GM12875 (cell line): ENCODE data around the gene NDRG4.

ENCODE experiments used
- H3K4me3 ChIP-seq: one replicate; pipeline ENCODE4 v1.5.1; 2011; ENCODE audit warnings: low read depth, low read length, control low read depth
- CTCF ChIP-seq: IDR thresholded peaks from 2 replicates; pipeline ENCODE4 v1.5.1; 2011; ENCODE audit warnings: low read depth, mild to moderate bottlenecking, control low read depth, inconsistent platforms, low read length, moderate library complexity, borderline replicate concordance; ENCODE audit not compliant: insufficient read depth

NDRG4 gene

GRCh38 chr16:58466396-58466795, 33.5 kb upstream of the NDRG4 start:
- no peak overlapping the region for H3K4me3 ChIP-seq
- TF ChIP-seq CTCF: no peak

GRCh38 chr16:58467905-58468304, 32.0 kb upstream of the NDRG4 start:
- H3K4me3 ChIP-seq: no peak overlapping the region
- no peak for TF ChIP-seq CTCF

- H3K4me3 ChIP-seq: no peak overlapping the region
- TF ChIP-seq CTCF: no peak
Observed at GRCh38 chr16:58471209-58471975, 28.6 kb upstream of the NDRG4 start.

GRCh38 chr16:58472266-58472665, 27.7 kb upstream of the NDRG4 start:
- no peak for TF ChIP-seq CTCF
- H3K4me3 ChIP-seq: no peak overlapping the region

- no peak for TF ChIP-seq CTCF
- no peak overlapping the region for H3K4me3 ChIP-seq
Observed at GRCh38 chr16:58472827-58473226, 27.1 kb upstream of the NDRG4 start.

GRCh38 chr16:58474296-58474695, 25.6 kb upstream of the NDRG4 start:
- no peak overlapping the region for H3K4me3 ChIP-seq
- no peak for TF ChIP-seq CTCF

- TF ChIP-seq CTCF: no peak
- H3K4me3 ChIP-seq: no peak overlapping the region
Observed at GRCh38 chr16:58475091-58475619, 24.8 kb upstream of the NDRG4 start.
